ENCODE measurements around the gene CGNL1.

GRCh38 chr15:57385923-57386390 lies 9.7 kb downstream of the CGNL1 start:
- TF ChIP-seq POLR2A (IDR thresholded peaks at IDR 0.05) (no peak), CTCF (IDR thresholded peaks at IDR 0.05) (no peak)

Data from lower leg skin (tissue), 3 donors.